GOT3 (cell line): ENCODE measurements around the gene NXF2.
"Not testable (repeated sequence)": the region's sequence is repeated elsewhere in the genome, so short reads cannot be mapped to it uniquely, and the experiment has no call there.

Experiments
- DNase-seq: peaks from one replicate; lab custom pipeline; 2025; ENCODE audit warnings: mixed read lengths; lab: John Stamatoyannopoulos, UW

NXF2 gene, protein sequence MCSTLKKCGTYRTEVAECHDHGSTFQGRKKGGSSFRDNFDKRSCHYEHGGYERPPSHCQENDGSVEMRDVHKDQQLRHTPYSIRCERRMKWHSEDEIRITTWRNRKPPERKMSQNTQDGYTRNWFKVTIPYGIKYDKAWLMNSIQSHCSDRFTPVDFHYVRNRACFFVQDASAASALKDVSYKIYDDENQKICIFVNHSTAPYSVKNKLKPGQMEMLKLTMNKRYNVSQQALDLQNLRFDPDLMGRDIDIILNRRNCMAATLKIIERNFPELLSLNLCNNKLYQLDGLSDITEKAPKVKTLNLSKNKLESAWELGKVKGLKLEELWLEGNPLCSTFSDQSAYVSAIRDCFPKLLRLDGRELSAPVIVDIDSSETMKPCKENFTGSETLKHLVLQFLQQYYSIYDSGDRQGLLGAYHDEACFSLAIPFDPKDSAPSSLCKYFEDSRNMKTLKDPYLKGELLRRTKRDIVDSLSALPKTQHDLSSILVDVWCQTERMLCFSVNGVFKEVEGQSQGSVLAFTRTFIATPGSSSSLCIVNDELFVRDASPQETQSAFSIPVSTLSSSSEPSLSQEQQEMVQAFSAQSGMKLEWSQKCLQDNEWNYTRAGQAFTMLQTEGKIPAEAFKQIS

DNA sequence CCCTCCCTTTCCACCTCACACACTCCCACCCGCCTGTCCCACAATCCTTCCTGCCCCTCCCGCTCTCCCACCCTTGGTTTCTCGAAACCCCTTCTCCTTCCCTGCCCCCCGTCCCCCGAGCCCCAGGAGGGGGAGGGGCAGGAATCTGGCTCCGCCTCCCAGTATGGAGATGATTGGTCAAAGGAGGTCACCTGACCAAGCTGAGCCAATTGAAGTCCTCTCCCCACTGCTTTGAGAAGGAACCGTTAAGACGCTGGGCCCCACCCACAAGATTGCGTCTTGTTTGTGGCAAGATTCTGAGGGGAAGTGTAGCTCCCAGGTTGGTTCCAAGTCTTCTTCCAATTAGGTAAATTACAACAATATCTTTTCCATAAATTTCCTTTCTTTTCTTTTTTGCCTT lies at the start of gene NXF2:
Gene NXF2, plus strand, starts transcription at position 275 of the 400 bp plus-strand sequence. CDS start 59,912 bp downstream, outside the sequence.
- DNase-seq: not testable (repeated sequence)

DNA sequence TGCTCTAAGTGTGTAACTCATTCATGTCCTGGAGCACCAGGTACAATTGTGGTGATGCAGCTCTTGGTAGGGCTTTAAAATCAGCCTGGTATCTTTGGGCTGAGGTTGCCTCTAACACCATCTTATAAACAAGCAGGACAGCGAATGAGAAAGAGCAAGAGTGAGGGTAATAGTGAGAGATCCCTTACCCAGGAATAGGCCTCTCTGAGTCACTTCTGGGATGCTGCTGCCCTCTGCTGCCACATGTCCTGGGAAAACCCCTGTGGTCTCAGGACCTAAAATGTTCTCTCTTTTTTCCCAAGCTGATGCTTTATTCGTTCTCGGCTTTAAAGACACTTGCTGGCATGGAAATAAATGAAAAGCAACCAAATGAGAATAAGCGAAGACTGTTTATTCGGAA lies 39.0 kb upstream of the NXF2 start:
- not testable (repeated sequence) for DNase-seq

DNA sequence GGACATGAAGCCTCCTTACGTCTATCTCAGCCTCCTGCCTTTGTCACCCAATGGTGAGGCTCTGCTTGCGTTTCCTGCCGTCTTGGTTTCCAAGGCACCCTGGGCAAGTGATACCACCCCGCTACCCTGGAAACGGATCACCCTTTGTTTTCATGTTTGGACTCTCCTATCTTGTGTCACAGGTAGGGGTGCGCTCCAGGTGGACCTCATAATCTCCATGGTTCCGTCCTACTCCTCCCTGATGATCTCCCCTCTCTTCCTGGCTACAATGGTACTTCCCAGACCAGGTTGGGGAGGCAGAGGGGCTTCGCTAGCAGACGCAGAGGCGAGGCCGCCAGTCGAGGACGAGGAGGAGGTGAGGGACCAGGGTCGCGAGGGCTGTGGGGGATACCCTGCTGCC lies 32.0 kb upstream of the NXF2 start, which contains the start of gene TCP11X1:
Gene TCP11X1, plus strand, starts transcription at position 316 of the 400 bp plus-strand sequence.
- not testable (repeated sequence) for DNase-seq

DNA sequence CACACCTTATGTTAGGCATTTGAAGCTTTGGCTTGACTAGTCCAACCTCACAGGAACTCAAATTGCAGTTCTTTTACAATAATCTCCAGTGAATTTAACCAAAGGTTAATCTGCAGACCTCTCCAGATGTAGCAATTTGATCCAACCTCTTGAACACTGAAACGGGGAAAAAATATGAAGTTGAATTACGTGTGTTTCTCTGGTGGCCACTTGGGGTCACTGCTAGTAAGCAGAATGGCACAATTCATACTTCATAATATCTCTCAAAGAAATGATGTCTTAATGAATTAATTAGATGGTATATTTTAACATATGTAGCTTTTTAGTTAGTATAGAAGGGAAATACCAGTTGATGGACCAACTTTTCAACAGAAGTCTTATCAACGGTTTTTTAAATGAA lies 30.5 kb upstream of the NXF2 start:
- DNase-seq: not testable (repeated sequence)

DNA sequence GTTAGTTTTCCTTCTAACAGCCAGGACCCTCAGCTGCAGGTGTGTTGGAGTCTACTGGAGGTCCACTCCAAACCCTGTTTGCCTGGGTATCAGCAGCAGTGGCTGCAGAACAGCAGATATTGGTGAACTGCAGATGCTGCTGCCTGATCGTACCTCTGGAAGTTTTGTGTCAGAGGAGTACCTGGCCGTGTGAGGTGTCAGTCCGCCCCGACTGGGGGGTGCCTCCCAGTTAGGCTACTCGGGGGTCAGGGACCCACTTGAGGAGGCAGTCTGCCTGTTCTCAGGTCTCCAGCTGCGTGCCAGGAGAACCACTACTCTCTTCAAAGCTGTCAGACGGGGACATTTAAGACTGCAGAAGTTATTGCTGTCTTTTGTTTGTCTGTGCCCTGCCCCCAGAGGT lies 11.3 kb upstream of the NXF2 start:
- not testable (repeated sequence) for DNase-seq

DNA sequence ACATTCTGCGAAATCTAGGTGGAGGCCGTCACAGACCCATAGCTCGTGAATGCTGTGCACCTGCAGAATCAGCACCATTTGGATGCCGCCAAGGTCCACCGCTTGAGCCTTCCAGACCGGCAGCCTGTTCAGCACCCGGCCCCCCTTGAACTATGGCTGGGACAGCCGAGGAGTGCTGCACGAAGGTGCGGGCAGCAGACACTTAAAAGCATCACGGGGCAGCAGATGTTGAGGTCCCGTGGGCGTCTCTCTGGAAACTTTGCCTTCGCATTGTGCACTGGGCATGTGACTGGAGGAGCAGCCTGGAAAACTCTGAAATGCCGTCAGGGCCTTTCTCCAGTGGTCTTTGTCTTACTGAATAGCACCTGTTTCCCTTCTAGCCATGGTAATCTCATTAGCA lies 6.7 kb upstream of the NXF2 start:
- not testable (repeated sequence) for DNase-seq

DNA sequence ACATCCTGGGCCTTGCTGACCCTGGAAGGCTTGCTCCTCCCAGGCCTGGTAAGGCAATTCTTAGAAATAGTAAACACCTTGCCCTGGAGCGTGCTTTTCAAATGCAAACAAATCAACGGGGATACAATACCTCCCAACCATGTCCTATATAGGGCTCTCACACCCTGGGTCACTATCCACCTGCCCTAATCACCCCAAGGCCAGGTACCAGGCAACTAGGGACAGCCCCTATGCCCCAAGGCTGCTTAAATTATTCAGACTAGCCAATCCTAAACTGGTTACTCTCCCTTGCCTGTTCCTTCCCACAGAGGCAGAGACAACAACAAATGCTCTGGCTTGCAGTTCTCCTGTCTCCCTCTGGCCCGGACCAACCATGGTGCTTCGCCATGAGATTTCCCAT lies 25.3 kb downstream of the NXF2 start:
- DNase-seq: not testable (repeated sequence)

DNA sequence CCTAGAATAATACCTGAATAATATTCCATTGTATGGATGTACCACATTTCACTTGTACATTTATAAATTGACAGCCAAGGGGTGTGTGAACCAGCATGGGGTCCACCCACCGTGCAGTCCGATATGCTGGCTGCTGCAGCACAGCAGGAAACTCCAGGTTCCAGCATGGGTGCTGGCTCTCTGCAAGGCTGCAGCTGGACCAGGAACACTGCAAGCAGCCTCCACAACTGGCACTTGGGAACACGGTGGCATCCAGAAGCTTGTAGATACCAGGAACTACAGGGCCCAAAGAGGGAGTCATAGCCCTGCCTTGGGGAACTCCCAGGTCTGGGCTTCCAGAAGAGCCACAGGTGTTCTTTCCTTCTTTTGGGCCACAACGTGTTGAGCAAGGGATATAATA lies 91.2 kb downstream of the NXF2 start:
- DNase-seq: no peak

DNA sequence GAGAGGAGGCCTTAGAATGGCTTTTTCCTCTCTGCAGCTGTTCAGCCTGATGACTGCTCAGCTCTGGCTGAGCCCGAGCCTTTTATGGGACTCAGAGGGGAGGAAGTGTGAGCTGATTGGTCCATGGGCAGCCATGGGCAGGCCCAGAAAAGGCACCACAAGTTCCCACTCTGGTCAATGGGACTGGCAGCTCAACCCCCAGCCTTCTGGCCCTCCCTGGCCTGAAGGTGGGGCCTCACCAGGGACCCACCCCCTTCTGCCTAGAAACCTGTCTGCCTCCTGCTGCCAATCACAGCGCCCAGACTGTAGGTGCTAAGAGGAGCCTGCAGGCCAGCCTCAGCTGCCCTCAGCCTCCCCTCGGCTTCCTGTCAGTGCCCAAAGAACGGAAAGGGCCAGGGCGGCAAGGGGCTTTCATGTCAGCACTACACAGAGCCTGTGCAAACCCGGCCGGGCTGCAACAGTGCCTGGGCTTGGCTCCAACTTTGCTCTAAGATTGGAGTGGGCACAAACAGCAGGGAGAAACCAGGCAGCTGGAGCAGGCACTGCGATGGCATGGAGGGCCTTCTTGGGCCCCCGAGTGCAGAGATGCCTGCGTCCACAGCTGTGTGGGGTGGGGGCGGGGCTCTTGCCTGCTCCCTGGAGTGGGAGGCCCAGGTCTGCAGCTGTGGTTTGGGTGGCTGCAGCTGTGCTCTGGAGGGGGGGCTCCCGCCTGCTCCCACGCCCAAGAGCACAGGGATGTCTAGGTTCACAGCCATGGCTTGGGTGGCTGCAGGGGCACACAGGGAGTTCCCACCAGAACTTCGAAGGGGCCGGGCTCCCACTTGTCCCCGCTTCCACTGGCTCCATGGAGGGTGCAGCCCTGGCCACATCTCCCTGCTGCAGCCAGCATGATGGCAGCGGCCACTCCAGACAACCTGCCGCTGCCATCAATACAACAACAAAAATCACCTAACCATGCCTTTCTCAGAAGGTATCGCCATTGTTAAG lies 92.6 kb downstream of the NXF2 start:
- no peak for DNase-seq

DNA sequence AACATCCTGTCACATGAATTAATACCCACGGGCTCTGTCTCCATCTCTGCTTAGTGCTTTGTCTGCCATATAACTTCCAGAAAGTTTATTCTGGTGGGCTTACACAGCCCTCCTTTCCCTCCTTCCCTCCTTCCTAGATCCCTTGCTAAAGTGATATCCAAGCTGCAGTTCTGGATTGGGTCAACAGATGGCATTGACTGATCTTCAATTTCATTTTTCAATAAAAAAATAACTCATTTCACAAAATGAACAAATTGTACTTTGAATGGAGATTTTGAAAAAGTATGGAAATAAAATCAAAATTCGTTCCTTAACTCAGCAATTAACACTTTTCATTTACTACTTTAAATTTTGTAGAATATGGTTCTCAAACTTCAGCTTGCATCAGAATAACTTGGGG lies 94.9 kb downstream of the NXF2 start:
- no peak for DNase-seq

DNA sequence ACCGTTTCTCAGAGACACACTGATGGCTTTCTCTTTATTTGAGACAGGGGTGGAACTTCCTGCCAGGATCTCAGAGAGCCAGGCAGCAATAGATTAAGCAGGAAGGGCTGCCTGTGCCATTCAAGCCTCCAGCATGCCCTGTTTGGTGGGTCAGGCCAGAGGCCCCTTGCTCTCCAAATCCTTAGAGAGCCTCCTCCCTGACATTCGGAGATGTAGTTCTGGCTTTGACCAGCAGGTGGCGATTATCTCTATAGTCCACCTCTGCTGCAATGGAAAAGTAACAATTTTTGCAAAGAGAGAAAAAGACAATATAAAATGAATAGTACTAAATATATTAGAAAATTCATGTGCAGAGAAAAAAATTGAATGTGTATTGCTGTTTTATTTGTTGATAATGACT lies 98.9 kb downstream of the NXF2 start:
- no peak for DNase-seq
